ENCODE results near the gene ZFAND2B. TPM values are rescaled to one million over a fixed set of nuclear protein-coding genes. Genes with fewer than 3 reads are reported as not detected.
A peak's percentile ranks its signal among the peaks of the same experiment; 100 is the strongest.

ZFAND2B gene
- total RNA-seq, 1 experiment from 2014 or later, result 25.7 TPM

DNA sequence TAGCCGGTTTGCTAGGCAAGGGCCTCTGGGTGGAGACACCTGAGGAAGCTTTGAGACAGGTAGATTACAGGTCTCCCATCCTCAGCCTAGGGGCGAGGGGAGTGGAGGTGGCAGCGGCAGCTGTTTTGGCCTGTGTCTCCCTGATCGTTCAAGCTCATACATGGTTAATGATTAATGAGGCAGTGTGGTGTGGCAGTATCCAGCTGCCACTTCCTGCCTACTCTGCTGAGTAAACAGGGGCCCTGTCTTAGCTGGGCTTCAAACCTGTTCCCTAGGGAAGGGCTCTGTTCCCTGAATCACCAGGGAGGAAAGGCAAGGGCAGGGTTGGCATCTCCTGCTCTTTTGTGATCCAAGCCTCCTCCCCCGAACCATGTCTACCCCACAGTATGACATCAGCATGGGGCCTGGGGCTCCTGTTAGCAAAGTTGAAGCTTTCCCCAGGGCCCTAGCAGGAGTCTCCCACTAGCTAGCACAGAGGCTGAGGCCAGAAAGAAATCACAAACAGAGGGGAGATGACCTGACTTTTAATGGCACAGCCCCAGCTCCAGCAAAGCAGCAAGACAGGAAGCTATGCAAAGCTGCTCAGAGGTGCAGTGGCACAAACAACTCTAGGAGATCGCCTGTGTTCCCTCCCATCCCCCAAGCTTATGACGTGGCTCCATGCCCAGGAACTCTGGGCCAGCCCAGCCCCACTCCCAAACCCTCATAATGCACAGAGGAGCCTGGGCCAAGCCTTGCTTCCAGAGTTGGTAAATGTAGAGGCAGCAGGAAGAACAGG, 42.8 kb downstream of the ZFAND2B start:
- Mint-ChIP-seq H3K4me1 (ENCODE audit: low read depth, unreplicated experiment) (peaks cover 48% of the 10 kb centered on the region), H3K27ac (ENCODE audit: unreplicated experiment) (peak overlapping the region; percentile 96), H3K36me3 (ENCODE audit: insufficient read depth, unreplicated experiment) (peaks cover 76% of the 10 kb centered on the region), H3K27me3 (ENCODE audit: unreplicated experiment) (no peaks in the 10 kb centered on the region), H3K9me3 (ENCODE audit: low read depth, unreplicated experiment) (no peaks in the 10 kb centered on the region), H3K4me3 (ENCODE audit: low read depth, unreplicated experiment) (peak overlapping the region; percentile 54)
- no peak for TF ChIP-seq CTCF (IDR thresholded peaks at IDR 0.05; ENCODE audit: unreplicated experiment)
- CTCF ChIA-PET, result interaction anchor here (0.7 to 2.6 kb wide), 7 partner anchors 20 to 138 kb away, joined by 3 to 26 read pairs (median 5); partner anchors contain the start of genes ANKZF1, ATG9A, DNAJB2 and DNPEP
- BruUV-seq (replicated peaks), result no TSS peak
- peak; percentile 83 for DNase-seq
- intact Hi-C loops (cut with micrococcal nuclease; ENCODE audit: unreplicated experiment), result loop anchor here (1.0 kb wide), 1 partner anchor 30 kb away; the partner anchor contains the start of gene DNAJB2

DNA sequence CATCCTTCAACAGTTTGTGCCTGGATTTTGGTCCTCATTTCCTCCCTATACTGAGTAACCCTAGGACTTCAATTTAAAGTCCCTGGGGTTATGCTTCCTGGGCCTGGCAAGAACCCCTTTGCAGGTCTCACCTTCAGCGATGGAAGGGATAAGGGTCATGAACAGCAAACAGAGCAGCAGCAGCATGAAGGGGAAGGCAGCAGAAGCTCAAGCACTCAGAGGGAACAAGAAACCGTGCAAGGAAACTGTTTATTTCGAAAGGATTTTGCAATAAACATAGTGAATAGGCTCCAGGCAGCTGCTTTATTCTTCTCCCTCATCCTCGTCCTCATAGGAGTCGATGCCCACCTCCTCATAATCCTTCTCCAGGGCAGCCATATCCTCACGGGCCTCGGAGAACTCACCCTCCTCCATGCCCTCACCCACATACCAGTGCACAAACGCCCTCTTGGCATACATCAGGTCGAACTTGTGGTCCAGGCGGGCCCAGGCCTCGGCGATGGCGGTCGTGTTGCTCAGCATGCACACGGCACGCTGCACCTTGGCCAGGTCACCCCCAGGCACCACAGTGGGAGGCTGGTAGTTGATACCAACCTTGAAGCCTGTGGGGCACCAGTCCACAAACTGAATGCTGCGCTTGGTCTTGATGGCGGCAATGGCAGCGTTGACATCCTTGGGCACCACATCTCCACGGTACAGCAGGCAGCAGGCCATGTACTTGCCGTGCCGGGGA, 43.6 kb downstream of the ZFAND2B start:
- TF ChIP-seq CTCF (IDR thresholded peaks at IDR 0.05; ENCODE audit: unreplicated experiment), result no peak
- DNase-seq, result no peak
- H3K36me3 Mint-ChIP-seq (ENCODE audit: insufficient read depth, unreplicated experiment), result peaks cover 72% of the 10 kb centered on the region
- H3K4me3 Mint-ChIP-seq (ENCODE audit: low read depth, unreplicated experiment), result peak overlapping the region; percentile 54
- H3K4me1 Mint-ChIP-seq (ENCODE audit: low read depth, unreplicated experiment), result peaks cover 55% of the 10 kb centered on the region
- CTCF ChIA-PET, result interaction anchor here (1.1 to 2.6 kb wide), 4 partner anchors 22 to 45 kb away, joined by 4 to 26 read pairs (median 10); partner anchors contain the start of gene DNAJB2
- no peaks in the 10 kb centered on the region for H3K9me3 Mint-ChIP-seq (ENCODE audit: low read depth, unreplicated experiment)
- H3K27me3 Mint-ChIP-seq (ENCODE audit: unreplicated experiment), result no peaks in the 10 kb centered on the region
- H3K27ac Mint-ChIP-seq (ENCODE audit: unreplicated experiment), result peak overlapping the region; percentile 96
- intact Hi-C loops (cut with micrococcal nuclease; ENCODE audit: unreplicated experiment), result loop anchor here (5.0 kb wide), 1 partner anchor 47 kb away; no protein-coding TSS in a partner anchor
- no TSS peak for BruUV-seq (replicated peaks)

DNA sequence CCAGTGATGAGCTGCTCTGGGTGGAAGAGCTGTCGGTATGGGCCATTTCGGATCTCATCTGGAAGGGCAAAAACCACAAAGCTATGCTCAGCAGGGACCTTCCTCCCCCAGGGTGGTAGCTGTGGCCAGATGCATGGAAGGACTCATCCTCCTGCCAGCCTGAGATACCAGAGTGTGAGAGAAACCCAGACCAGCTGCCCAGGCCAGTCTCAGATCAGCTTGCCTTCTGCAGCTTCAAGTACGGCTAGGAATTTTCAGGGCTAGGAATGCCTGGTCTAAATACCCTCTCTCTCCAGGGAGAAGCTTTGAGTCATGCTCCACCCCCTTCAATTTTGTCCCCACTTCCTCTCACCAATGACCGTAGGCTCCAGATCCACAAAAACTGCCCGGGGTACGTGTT, 45.1 kb downstream of the ZFAND2B start:
- intact Hi-C loops (cut with micrococcal nuclease; ENCODE audit: unreplicated experiment), result loop anchor here (5.0 kb wide), 1 partner anchor 46 kb away; no protein-coding TSS in a partner anchor
- Mint-ChIP-seq H3K27ac (ENCODE audit: unreplicated experiment) (no peak overlapping the region), H3K9me3 (ENCODE audit: low read depth, unreplicated experiment) (no peaks in the 10 kb centered on the region), H3K36me3 (ENCODE audit: insufficient read depth, unreplicated experiment) (peaks cover 57% of the 10 kb centered on the region), H3K4me1 (ENCODE audit: low read depth, unreplicated experiment) (peaks cover 56% of the 10 kb centered on the region), H3K4me3 (ENCODE audit: low read depth, unreplicated experiment) (peak overlapping the region; percentile 95), H3K27me3 (ENCODE audit: unreplicated experiment) (no peaks in the 10 kb centered on the region)
- CTCF ChIA-PET, result interaction anchor here (1.0 kb wide), 1 partner anchor 193 kb away, joined by 3 read pairs; no protein-coding TSS in a partner anchor
- DNase-seq, result no peak
- BruUV-seq (replicated peaks), result no TSS peak
- no peak for TF ChIP-seq CTCF (IDR thresholded peaks at IDR 0.05; ENCODE audit: unreplicated experiment)

GRCh38 chr2:219252084-219252483, 45.5 kb downstream of the ZFAND2B start:
- intact Hi-C loops (cut with micrococcal nuclease; ENCODE audit: unreplicated experiment), result loop anchor here (5.0 kb wide), 1 partner anchor 45 kb away; no protein-coding TSS in a partner anchor
- CTCF ChIA-PET, result interaction anchor here (1.8 to 3.2 kb wide), 2 partner anchors 35 to 43 kb away, joined by 7 to 10 read pairs; no protein-coding TSS in a partner anchor
- peak overlapping the region; percentile 95 for H3K4me3 Mint-ChIP-seq (ENCODE audit: low read depth, unreplicated experiment)
- H3K4me1 Mint-ChIP-seq (ENCODE audit: low read depth, unreplicated experiment), result peaks cover 56% of the 10 kb centered on the region
- no peaks in the 10 kb centered on the region for H3K27me3 Mint-ChIP-seq (ENCODE audit: unreplicated experiment)
- no peaks in the 10 kb centered on the region for H3K9me3 Mint-ChIP-seq (ENCODE audit: low read depth, unreplicated experiment)
- TF ChIP-seq CTCF (IDR thresholded peaks at IDR 0.05; ENCODE audit: unreplicated experiment), result no peak
- H3K36me3 Mint-ChIP-seq (ENCODE audit: insufficient read depth, unreplicated experiment), result peaks cover 55% of the 10 kb centered on the region
- H3K27ac Mint-ChIP-seq (ENCODE audit: unreplicated experiment), result no peak overlapping the region
- DNase-seq, result no peak
- BruUV-seq (replicated peaks), result no TSS peak
